Progenitor cell of endocrine pancreas (in vitro differentiated cells): ENCODE results near the gene NPC1. TPM values are rescaled to one million over a fixed set of nuclear protein-coding genes. Genes with fewer than 3 reads are reported as not detected.

Source experiments
- DNase-seq: peaks from one replicate; pipeline ENCODE4 v3.0.0; 2021; ENCODE audit warnings: low spot score; ENCODE audit not compliant: unreplicated experiment
- H3K27ac Mint-ChIP-seq: 2 replicates; pipeline ENCODE4 v1.8.0; 2021; ENCODE audit warnings: mild to moderate bottlenecking, moderate library complexity, mixed read lengths
- H3K27me3 Mint-ChIP-seq: 2 replicates; pipeline ENCODE4 v1.8.0; 2021; ENCODE audit warnings: mixed read lengths
- H3K36me3 Mint-ChIP-seq: 2 replicates; pipeline ENCODE4 v1.8.0; 2022; ENCODE audit warnings: mixed read lengths; ENCODE audit not compliant: insufficient read depth
- H3K4me1 Mint-ChIP-seq: 2 replicates; pipeline ENCODE4 v1.8.0; 2021; ENCODE audit warnings: low read depth, mixed read lengths
- H3K4me3 Mint-ChIP-seq: 2 replicates; pipeline ENCODE4 v1.8.0; 2021; ENCODE audit warnings: low read depth, mild to moderate bottlenecking, moderate library complexity, mixed read lengths
- H3K9me3 Mint-ChIP-seq: 2 replicates; pipeline ENCODE4 v1.8.0; 2021; ENCODE audit warnings: low read depth, mixed read lengths
- total RNA-seq: library from RNA; stranded (reverse); gene quantifications from 2 replicates; pipeline ENCODE4 v1.2.1, GENCODE V29; 2021
- TF ChIP-seq, protein P1 (sequence below): fragments of 200-600 bp; sonication (generic); IDR thresholded peaks from one replicate; pipeline ENCODE4 v1.5.0; 2021; ENCODE audit warnings: antibody characterized with exemption, mild to moderate bottlenecking; ENCODE audit not compliant: unreplicated experiment

NPC1 gene
- total RNA-seq, 1 donor from 2014 or later: 35.1 TPM

DNA sequence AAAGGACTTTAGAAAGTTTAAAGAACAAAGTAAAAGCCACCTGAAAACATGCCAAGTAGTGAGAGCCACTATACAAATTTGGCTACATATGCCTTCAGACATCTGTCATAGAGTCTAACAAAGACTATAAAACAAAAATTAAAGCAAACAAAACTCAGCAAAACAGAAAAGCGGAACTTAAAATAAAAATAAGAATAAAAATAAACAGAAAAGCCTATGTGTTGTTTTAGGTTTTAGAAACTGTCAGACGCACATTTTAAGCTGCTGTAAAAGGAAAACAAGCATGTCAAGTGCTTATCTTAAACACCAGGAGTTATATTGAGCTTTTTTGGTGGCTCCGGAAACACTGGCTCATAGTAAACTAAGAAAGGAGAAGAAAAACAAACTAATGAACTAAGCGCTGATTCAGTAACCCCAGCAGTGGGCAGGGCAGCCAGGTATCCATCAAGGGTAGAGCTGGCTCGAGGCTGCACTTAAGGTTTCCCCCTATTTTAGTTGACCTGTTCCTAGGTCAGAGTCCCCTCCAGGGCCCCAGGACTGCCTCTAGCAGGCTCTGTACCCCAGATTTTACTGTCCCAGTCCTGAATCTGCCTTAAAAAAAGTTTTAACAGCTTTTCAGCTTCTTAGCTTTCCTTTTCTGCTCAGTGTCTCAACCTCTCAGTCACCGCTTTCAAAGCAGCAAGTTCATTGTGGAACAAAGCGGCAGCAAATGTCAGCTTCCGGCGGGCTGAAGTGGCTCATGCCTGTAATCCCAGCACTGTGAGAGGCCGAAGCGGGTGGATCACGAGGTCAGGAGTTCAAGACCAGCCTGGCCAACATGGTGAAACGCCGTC is 98.4 kb downstream of the NPC1 start:
- Mint-ChIP-seq H3K9me3 (peaks cover 14% of the 10 kb centered on the region), H3K27ac (peak overlapping the region; percentile 85), H3K27me3 (no peaks in the 10 kb centered on the region), H3K4me3 (no peak overlapping the region), H3K36me3 (peaks cover 5% of the 10 kb centered on the region), H3K4me1 (peaks cover 15% of the 10 kb centered on the region)
- no peak for DNase-seq
- TF ChIP-seq, protein P1, sequence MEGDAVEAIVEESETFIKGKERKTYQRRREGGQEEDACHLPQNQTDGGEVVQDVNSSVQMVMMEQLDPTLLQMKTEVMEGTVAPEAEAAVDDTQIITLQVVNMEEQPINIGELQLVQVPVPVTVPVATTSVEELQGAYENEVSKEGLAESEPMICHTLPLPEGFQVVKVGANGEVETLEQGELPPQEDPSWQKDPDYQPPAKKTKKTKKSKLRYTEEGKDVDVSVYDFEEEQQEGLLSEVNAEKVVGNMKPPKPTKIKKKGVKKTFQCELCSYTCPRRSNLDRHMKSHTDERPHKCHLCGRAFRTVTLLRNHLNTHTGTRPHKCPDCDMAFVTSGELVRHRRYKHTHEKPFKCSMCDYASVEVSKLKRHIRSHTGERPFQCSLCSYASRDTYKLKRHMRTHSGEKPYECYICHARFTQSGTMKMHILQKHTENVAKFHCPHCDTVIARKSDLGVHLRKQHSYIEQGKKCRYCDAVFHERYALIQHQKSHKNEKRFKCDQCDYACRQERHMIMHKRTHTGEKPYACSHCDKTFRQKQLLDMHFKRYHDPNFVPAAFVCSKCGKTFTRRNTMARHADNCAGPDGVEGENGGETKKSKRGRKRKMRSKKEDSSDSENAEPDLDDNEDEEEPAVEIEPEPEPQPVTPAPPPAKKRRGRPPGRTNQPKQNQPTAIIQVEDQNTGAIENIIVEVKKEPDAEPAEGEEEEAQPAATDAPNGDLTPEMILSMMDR: no peak

- H3K27ac Mint-ChIP-seq: no peak overlapping the region
- peaks cover 4% of the 10 kb centered on the region for H3K9me3 Mint-ChIP-seq
- peaks cover 10% of the 10 kb centered on the region for H3K36me3 Mint-ChIP-seq
- H3K27me3 Mint-ChIP-seq: no peaks in the 10 kb centered on the region
- no peak overlapping the region for H3K4me3 Mint-ChIP-seq
- no peak for DNase-seq
- H3K4me1 Mint-ChIP-seq: peaks cover 15% of the 10 kb centered on the region
- TF ChIP-seq, protein P1: no peak
Measured at GRCh38 chr18:23485386-23485785, 100.9 kb downstream of the NPC1 start.

DNA sequence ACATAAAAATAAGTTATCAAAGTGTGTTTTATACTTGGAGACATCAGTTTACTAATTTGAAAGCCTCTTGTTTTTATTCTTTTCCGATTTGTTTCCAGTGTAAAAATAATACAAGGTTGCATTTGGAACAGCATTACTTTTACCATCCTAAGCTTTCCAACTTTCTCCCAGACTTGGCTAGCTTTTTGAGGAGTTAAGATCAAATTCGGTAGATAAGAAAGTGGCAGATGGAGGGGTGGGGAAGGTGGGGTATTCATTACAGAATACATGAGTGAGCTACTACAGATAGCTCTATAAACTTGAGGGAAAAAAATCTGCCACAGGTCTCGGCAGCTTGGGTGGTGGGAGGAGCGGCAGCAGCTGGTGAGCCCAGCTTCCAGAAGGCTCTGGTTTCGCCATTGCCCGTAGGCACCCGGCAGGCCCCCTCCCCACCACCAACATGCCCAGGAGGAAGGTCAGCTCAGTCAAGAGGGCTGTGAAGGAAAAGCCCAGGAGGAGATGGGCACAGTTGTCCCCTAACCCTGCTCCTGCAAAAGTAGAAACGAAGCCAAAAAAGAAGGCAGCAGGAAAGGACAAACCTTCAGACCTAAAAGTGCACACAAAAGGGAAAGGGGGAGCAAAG is 101.6 kb downstream of the NPC1 start:
- H3K36me3 Mint-ChIP-seq: peaks cover 13% of the 10 kb centered on the region
- no peak overlapping the region for H3K4me3 Mint-ChIP-seq
- TF ChIP-seq, protein P1: no peak
- no peak for DNase-seq
- peaks cover 15% of the 10 kb centered on the region for H3K4me1 Mint-ChIP-seq
- H3K9me3 Mint-ChIP-seq: no peaks in the 10 kb centered on the region
- H3K27me3 Mint-ChIP-seq: no peaks in the 10 kb centered on the region
- no peak overlapping the region for H3K27ac Mint-ChIP-seq

Other genes with a start within 250 kb of the NPC1 start
- gene RIOK3, start 133.2 kb downstream of the NPC1 start, total RNA-seq: 52.7 and 52.8 TPM in 2 replicates
- gene RMC1, start 83.0 kb downstream of the NPC1 start, total RNA-seq: 25.5 and 28.5 TPM in 2 replicates
- gene ANKRD29, start 76.4 kb upstream of the NPC1 start, total RNA-seq: 0.36 and 0.41 TPM in 2 replicates
- 0.84 and 1.2 TPM in 2 replicates for gene LAMA3, start 102.9 kb upstream of the NPC1 start, total RNA-seq